Rectal smooth muscle tissue (tissue), 1 donor: Measurements from ENCODE around the gene USE1.
"Not testable (repeated sequence)": the region's sequence is repeated elsewhere in the genome, so short reads cannot be mapped to it uniquely, and the experiment has no call there.

Source experiments
- H3K27ac ChIP-seq: one replicate; pipeline ENCODE4 v1.7.0; 2013; ENCODE audit warnings: low read depth, low read length, inconsistent platforms
- H3K27me3 ChIP-seq: one replicate; pipeline ENCODE4 v1.7.0; 2013; ENCODE audit warnings: low read length; ENCODE audit not compliant: control insufficient read depth, insufficient read depth
- H3K36me3 ChIP-seq: one replicate; pipeline ENCODE4 v1.7.0; 2013; ENCODE audit warnings: low read length; ENCODE audit not compliant: control insufficient read depth, insufficient read depth
- H3K4me1 ChIP-seq: one replicate; pipeline ENCODE4 v1.7.0; 2013; ENCODE audit warnings: low read length; ENCODE audit not compliant: control insufficient read depth, insufficient read depth
- H3K4me3 ChIP-seq: one replicate; pipeline ENCODE4 v1.7.0; 2013; ENCODE audit warnings: low read length
- H3K9ac ChIP-seq: one replicate; pipeline ENCODE4 v1.7.0; 2013; ENCODE audit warnings: low read length

USE1 gene

GRCh38 chr19:17191736-17192135 lies 23.4 kb upstream of the USE1 start:
- H3K27ac ChIP-seq, H3K27me3 ChIP-seq, H3K4me3 ChIP-seq, H3K9ac ChIP-seq, H3K4me1 ChIP-seq: not testable (repeated sequence)
- H3K36me3 ChIP-seq: peaks cover 47% of the 10 kb centered on the region

GRCh38 chr19:17192751-17193150 lies 22.4 kb upstream of the USE1 start:
- Histone ChIP-seq H3K4me3 (no peak overlapping the region), H3K27me3 (no peaks in the 10 kb centered on the region), H3K36me3 (peaks cover 47% of the 10 kb centered on the region)

GRCh38 chr19:17194608-17195007 lies 20.5 kb upstream of the USE1 start:
- no peak overlapping the region for H3K9ac ChIP-seq
- H3K4me3 ChIP-seq: no peak overlapping the region
- H3K4me1 ChIP-seq: no peaks in the 10 kb centered on the region
- H3K36me3 ChIP-seq: peaks cover 44% of the 10 kb centered on the region
- H3K27me3 ChIP-seq: no peaks in the 10 kb centered on the region
- no peak overlapping the region for H3K27ac ChIP-seq

More at GRCh38 chr19:17192751-17193150, 22.4 kb upstream of the USE1 start:
- Histone ChIP-seq H3K27ac (no peak overlapping the region), H3K4me1 (no peaks in the 10 kb centered on the region), H3K9ac (no peak overlapping the region)

- Histone ChIP-seq H3K9ac (no peak overlapping the region), H3K36me3 (peaks cover 43% of the 10 kb centered on the region), H3K27ac (no peak overlapping the region), H3K4me3 (no peak overlapping the region), H3K27me3 (no peaks in the 10 kb centered on the region), H3K4me1 (no peaks in the 10 kb centered on the region)
These were observed 20.1 kb upstream of the USE1 start for GRCh38 chr19:17195106-17195505.

GRCh38 chr19:17196610-17197009 lies 18.5 kb upstream of the USE1 start:
- Histone ChIP-seq H3K4me3 (no peak overlapping the region), H3K27me3 (no peaks in the 10 kb centered on the region), H3K27ac (no peak overlapping the region), H3K4me1 (no peaks in the 10 kb centered on the region), H3K9ac (no peak overlapping the region), H3K36me3 (peaks cover 42% of the 10 kb centered on the region)

GRCh38 chr19:17197666-17198065 lies 17.5 kb upstream of the USE1 start:
- no peak overlapping the region for H3K4me3 ChIP-seq
- H3K36me3 ChIP-seq: peaks cover 47% of the 10 kb centered on the region

GRCh38 chr19:17200408-17201079 lies 14.6 kb upstream of the USE1 start:
- Histone ChIP-seq H3K36me3 (peaks cover 33% of the 10 kb centered on the region), H3K27me3 (no peaks in the 10 kb centered on the region), H3K4me3 (no peak overlapping the region), H3K27ac (no peak overlapping the region), H3K9ac (no peak overlapping the region), H3K4me1 (no peaks in the 10 kb centered on the region)

More at GRCh38 chr19:17197666-17198065, 17.5 kb upstream of the USE1 start:
- Histone ChIP-seq H3K27me3 (no peaks in the 10 kb centered on the region), H3K27ac (no peak overlapping the region), H3K4me1 (no peaks in the 10 kb centered on the region), H3K9ac (no peak overlapping the region)

- H3K4me1 ChIP-seq: no peaks in the 10 kb centered on the region
- no peak overlapping the region for H3K9ac ChIP-seq
- H3K36me3 ChIP-seq: peaks cover 37% of the 10 kb centered on the region
- no peak overlapping the region for H3K27ac ChIP-seq
- no peak overlapping the region for H3K4me3 ChIP-seq
- H3K27me3 ChIP-seq: no peaks in the 10 kb centered on the region
These were observed 12.9 kb upstream of the USE1 start for GRCh38 chr19:17202249-17202648.

- Histone ChIP-seq H3K4me1 (no peaks in the 10 kb centered on the region), H3K9ac (no peak overlapping the region), H3K27me3 (no peaks in the 10 kb centered on the region), H3K4me3 (no peak overlapping the region), H3K36me3 (peaks cover 35% of the 10 kb centered on the region), H3K27ac (no peak overlapping the region)
These were observed 12.4 kb upstream of the USE1 start for GRCh38 chr19:17202713-17203112.

- Histone ChIP-seq H3K27me3 (no peaks in the 10 kb centered on the region), H3K9ac (no peak overlapping the region), H3K4me3 (no peak overlapping the region), H3K36me3 (peaks cover 42% of the 10 kb centered on the region), H3K27ac (no peak overlapping the region), H3K4me1 (no peaks in the 10 kb centered on the region)
These were observed 9.7 kb upstream of the USE1 start for GRCh38 chr19:17205237-17206140.

GRCh38 chr19:17206736-17207581 lies 8.2 kb upstream of the USE1 start:
- no peak overlapping the region for H3K9ac ChIP-seq
- H3K27me3 ChIP-seq: no peaks in the 10 kb centered on the region
- H3K4me3 ChIP-seq: no peak overlapping the region
- H3K27ac ChIP-seq: no peak overlapping the region
- H3K36me3 ChIP-seq: peaks cover 38% of the 10 kb centered on the region
- H3K4me1 ChIP-seq: no peaks in the 10 kb centered on the region
